Left renal cortex interstitium (tissue), 4 donors: ENCODE measurements around the gene COL4A2. TPM values are rescaled to one million over a fixed set of nuclear protein-coding genes. Genes with fewer than 3 reads are reported as not detected.
"Not testable (repeated sequence)": the region's sequence is repeated elsewhere in the genome, so short reads cannot be mapped to it uniquely, and the experiment has no call there.

ENCODE experiments used
- DNase-seq, 4 donors: peaks; one replicate each; pipeline ENCODE4 v3.0.0-alpha.2; 2013; ENCODE audit warnings: low read depth in 4 of 4, low spot score in 2 of 4, missing footprints in 1 of 4
- polyA plus RNA-seq, 4 donors: library from polyadenylated mRNA; unstranded; fragments of 120-200 nt; gene quantifications; one replicate each; pipeline ENCODE4 v1.2.1, GENCODE V29; 2013; ENCODE audit not compliant: insufficient read length in 4 of 4

Gene COL4A2
- polyA plus RNA-seq, 4 donors = 413 to 571 (median 494) TPM

GRCh38 chr13:110305544-110305943 is 1.5 kb upstream of the COL4A2 start:
- DNase-seq = no peak

GRCh38 chr13:110305949-110306339 is 1.1 kb upstream of the COL4A2 start:
- no peak for DNase-seq

GRCh38 chr13:110306340-110306959 is 634 bp upstream of the COL4A2 start:
- DNase-seq = no peak

GRCh38 chr13:110307767-110308655 is 927 bp downstream of the COL4A2 start:
- no peak for DNase-seq

- DNase-seq = no peak
These were observed 1.7 kb downstream of the COL4A2 start for GRCh38 chr13:110308656-110309359.

- DNase-seq = no peak
These were observed 2.8 kb downstream of the COL4A2 start for GRCh38 chr13:110309661-110310524.

GRCh38 chr13:110310541-110311442 is 3.7 kb downstream of the COL4A2 start:
- no peak for DNase-seq

- no peak for DNase-seq
These were observed 4.6 kb downstream of the COL4A2 start for GRCh38 chr13:110311443-110312338.

GRCh38 chr13:110312339-110313031 is 5.4 kb downstream of the COL4A2 start:
- DNase-seq = no peak

GRCh38 chr13:110313261-110313660 is 6.2 kb downstream of the COL4A2 start:
- not testable (repeated sequence) for DNase-seq

GRCh38 chr13:110313733-110314132 is 6.6 kb downstream of the COL4A2 start:
- DNase-seq = not testable (repeated sequence)

- no peak for DNase-seq
These were observed 7.6 kb downstream of the COL4A2 start for GRCh38 chr13:110314516-110315245.

- no peak for DNase-seq
These were observed 9.1 kb downstream of the COL4A2 start for GRCh38 chr13:110316196-110316595.

- no peak for DNase-seq
These were observed 10.0 kb downstream of the COL4A2 start for GRCh38 chr13:110317093-110317492.

- no peak for DNase-seq
These were observed 10.6 kb downstream of the COL4A2 start for GRCh38 chr13:110317496-110318195.

GRCh38 chr13:110318920-110319319 is 11.8 kb downstream of the COL4A2 start:
- DNase-seq = no peak

- DNase-seq = no peak
These were observed 12.3 kb downstream of the COL4A2 start for GRCh38 chr13:110319397-110319773.
